Measurements from ENCODE around the gene MDM1. TPM values are rescaled to one million over a fixed set of nuclear protein-coding genes. Genes with fewer than 3 reads are reported as not detected.

MDM1 gene
- 27.0 TPM for total RNA-seq

GRCh38 chr12:68331869-68332727 lies at the start of gene MDM1:
Gene MDM1, minus strand, starts transcription at chr12:68332362. Its CDS starts 117 bp downstream, at chr12:68332245.

GRCh38 chr12:68253504-68253903 lies 78.7 kb downstream of the MDM1 start, which contains the start of gene IL22:
Gene IL22, minus strand, starts transcription at chr12:68253604. Its CDS starts 156 bp downstream, at chr12:68253448.

Other genes with a start within 250 kb of the MDM1 start
- gene IFNG, start 172.6 kb downstream of the MDM1 start, total RNA-seq, result not detected
- not detected for gene IL26, start 106.6 kb downstream of the MDM1 start, total RNA-seq
- not detected for gene IL22, start 78.8 kb downstream of the MDM1 start, total RNA-seq